Activated CD8-positive, alpha-beta memory T cell treated with anti-CD3 and anti-CD28 coated beads, Interleukin-2, amount 10 ng/mL, durations not matched to agents 7 days and 5 days (primary cell): ENCODE results near the gene EOLA1. TPM values are rescaled to one million over a fixed set of nuclear protein-coding genes. Genes with fewer than 3 reads are reported as not detected.

ENCODE experiments used
- total RNA-seq, 2 experiments: library from RNA; stranded (reverse); gene quantifications; one replicate each; pipeline ENCODE4 v1.2.3, GENCODE V29; 2021

EOLA1 gene
- total RNA-seq, 2 experiments from 2014 or later = 45.2 to 50.6 TPM

Other genes starting within 250 kb of the EOLA1 start
- 100 to 1,000 TPM in 1 of 2 experiments, 10 to 100 TPM in 1; 99.6 to 106 TPM for gene IDS, start 35.7 kb upstream of the EOLA1 start, total RNA-seq
- gene HSFX3, start 8.9 kb downstream of the EOLA1 start, total RNA-seq = under 1 TPM in 1 of 2 experiments, not detected in 1; 0.29 TPM
- not detected for gene MAGEA9B, start 46.4 kb downstream of the EOLA1 start, total RNA-seq
- under 1 TPM; 0.23 to 0.53 TPM for gene HSFX2, start 54.3 kb downstream of the EOLA1 start, total RNA-seq
- gene TMEM185A, start 90.8 kb downstream of the EOLA1 start, total RNA-seq = 10 to 100 TPM; 20.4 to 32.2 TPM
- gene MAGEA11, start 171.0 kb downstream of the EOLA1 start, total RNA-seq = not detected
- under 1 TPM; 0.61 to 0.80 TPM for gene HSFX1, start 233.1 kb downstream of the EOLA1 start, total RNA-seq
- gene MAGEA9, start 240.9 kb downstream of the EOLA1 start, total RNA-seq = not detected